WTC11 (cell line): ENCODE measurements around the gene CIRBP.

Experiments used
- CREB1 ChIP-seq: sonication (generic); formaldehyde crosslinking; IDR thresholded peaks from 2 replicates; pipeline ENCODE4 v1.8.0; 2023; ENCODE audit warnings: mild to moderate bottlenecking, missing genetic modification reagents
- CTCF ChIP-seq: fragments of 200-600 bp; IDR thresholded peaks from 2 replicates; pipeline ENCODE4 v1.8.0; 2022; ENCODE audit warnings: antibody characterized with exemption
- ELF4 ChIP-seq: sonication (generic); formaldehyde crosslinking; IDR thresholded peaks from 2 replicates; pipeline ENCODE4 v1.8.1; 2022; ENCODE audit warnings: low read depth, mild to moderate bottlenecking, moderate library complexity, missing genetic modification reagents
- GABPB1 ChIP-seq: sonication (generic); formaldehyde crosslinking; IDR thresholded peaks from 2 replicates; pipeline ENCODE4 v1.8.1; 2023; ENCODE audit warnings: mild to moderate bottlenecking, missing genetic modification reagents

- TF ChIP-seq CREB1: no peak
- TF ChIP-seq CTCF: no peak
- TF ChIP-seq GABPB1 (CRISPR knock-in tag): no peak
- no peak for TF ChIP-seq ELF4
These were observed 14.2 kb downstream of the CIRBP start for GRCh38 chr19:1283207-1283916.
